Esophagus (tissue), 2 donors: ENCODE data around the gene LRP1B. TPM values are rescaled to one million over a fixed set of nuclear protein-coding genes. Genes with fewer than 3 reads are reported as not detected.

ENCODE experiments used
- H3K27ac ChIP-seq, 2 donors: one replicate each; pipeline ENCODE4 v1.5.1; 2013; ENCODE audit warnings: low read depth in 2 of 2, mild to moderate bottlenecking in 2 of 2, inconsistent platforms in 1 of 2, low read length in 1 of 2, moderate library complexity in 1 of 2
- H3K27me3 ChIP-seq, 2 donors: one replicate each; pipeline ENCODE4 v1.6.1; 2013; ENCODE audit warnings: low read length in 2 of 2, control low read depth in 1 of 2, mild to moderate bottlenecking in 1 of 2; ENCODE audit not compliant: insufficient read depth in 2 of 2, control insufficient read depth in 1 of 2
- H3K36me3 ChIP-seq, 2 donors: one replicate each; pipeline ENCODE4 v1.6.1; 2013; ENCODE audit warnings: low read length in 1 of 2; ENCODE audit not compliant: control insufficient read depth in 2 of 2, insufficient read depth in 2 of 2
- H3K4me1 ChIP-seq, 2 donors: one replicate each; pipeline ENCODE4 v1.6.1; 2013; ENCODE audit warnings: low read length in 1 of 2; ENCODE audit not compliant: control insufficient read depth in 2 of 2, insufficient read depth in 2 of 2
- H3K4me3 ChIP-seq, 2 donors: one replicate each; pipeline ENCODE4 v1.5.1; 2013; ENCODE audit warnings: low read length in 2 of 2, mild to moderate bottlenecking in 2 of 2, low read depth in 1 of 2, moderate library complexity in 1 of 2
- H3K9me3 ChIP-seq, 2 donors: one replicate each; pipeline ENCODE4 v1.6.1; 2013; ENCODE audit warnings: mild to moderate bottlenecking in 2 of 2, low read depth in 1 of 2, low read length in 1 of 2, moderate library complexity in 1 of 2; ENCODE audit not compliant: control insufficient read depth in 2 of 2, insufficient read depth in 1 of 2
- WGBS, 2 donors: extraction: QIAGEN DNeasy Blood & Tissue Kit; methylation state at CpG; one replicate each; pipeline ENCODE4 v1.1.7; 2013; 5-methylcytosine and 5-hydroxymethylcytosine counted together
- polyA plus RNA-seq, 2 donors: library from polyadenylated mRNA; stranded (reverse); fragments of 200-250 nt; gene quantifications; one replicate each; pipeline ENCODE4 v1.2.3, GENCODE V29; 2013
- donor health status: healthy with polysubstance abuse.
- donor health status: Bipolar disorder and iron deficiency.

LRP1B gene
- polyA plus RNA-seq, 2 donors, result 0.02 to 0.10 TPM

DNA sequence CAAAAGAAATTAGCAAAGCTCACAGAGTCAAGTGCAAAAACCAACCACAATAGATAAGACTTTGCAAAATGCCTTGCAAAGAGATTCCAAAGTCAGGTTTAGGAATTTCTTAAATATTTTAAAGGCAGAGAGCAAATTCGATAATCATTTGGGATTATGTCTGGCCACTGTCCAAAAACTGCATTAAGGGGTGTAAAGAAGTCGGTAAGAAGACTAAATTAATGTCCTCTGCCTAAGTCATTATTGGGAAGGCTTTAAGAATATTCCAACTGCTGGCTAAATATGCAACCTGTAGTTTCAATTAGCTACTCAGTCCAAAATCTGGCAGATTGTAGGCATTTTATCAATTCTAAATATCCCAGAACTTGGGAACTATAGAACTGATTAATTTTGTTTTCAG, 13.7 kb upstream of the LRP1B start:
- Histone ChIP-seq H3K27ac (no peak overlapping the region), H3K27me3 (no peaks in the 10 kb centered on the region), H3K4me1 (no peaks in the 10 kb centered on the region), H3K4me3 (no peak overlapping the region), H3K36me3 (no peaks in the 10 kb centered on the region), H3K9me3 (no peaks in the 10 kb centered on the region)
- 43 to 48% methylated on average over 2 of the region's 2 CpGs for WGBS, 2 donors

DNA sequence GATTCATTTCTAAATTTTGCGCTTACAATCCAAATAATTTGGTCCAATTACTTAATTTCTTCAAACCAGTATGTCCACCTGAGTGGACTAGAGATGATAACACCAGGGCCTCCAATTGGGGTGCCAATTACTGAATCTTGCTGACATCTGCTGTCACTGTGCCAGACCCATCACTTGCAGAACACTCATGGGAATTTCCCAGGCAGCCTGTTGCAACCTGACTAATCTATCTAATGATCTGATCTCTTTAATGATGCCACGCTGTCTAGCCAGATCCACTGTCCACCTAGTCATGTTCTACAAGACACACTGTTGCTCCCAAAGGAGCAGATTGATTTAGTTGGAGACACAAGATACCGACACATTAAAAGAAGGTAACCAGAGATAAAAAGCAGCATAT, 11.8 kb upstream of the LRP1B start:
- Histone ChIP-seq H3K27ac (no peak overlapping the region), H3K4me1 (no peaks in the 10 kb centered on the region), H3K9me3 (no peaks in the 10 kb centered on the region), H3K4me3 (no peak overlapping the region), H3K36me3 (no peaks in the 10 kb centered on the region), H3K27me3 (no peaks in the 10 kb centered on the region)
- WGBS, 2 donors, result 75 to 77% methylated on average over 3 of the region's 3 CpGs

DNA sequence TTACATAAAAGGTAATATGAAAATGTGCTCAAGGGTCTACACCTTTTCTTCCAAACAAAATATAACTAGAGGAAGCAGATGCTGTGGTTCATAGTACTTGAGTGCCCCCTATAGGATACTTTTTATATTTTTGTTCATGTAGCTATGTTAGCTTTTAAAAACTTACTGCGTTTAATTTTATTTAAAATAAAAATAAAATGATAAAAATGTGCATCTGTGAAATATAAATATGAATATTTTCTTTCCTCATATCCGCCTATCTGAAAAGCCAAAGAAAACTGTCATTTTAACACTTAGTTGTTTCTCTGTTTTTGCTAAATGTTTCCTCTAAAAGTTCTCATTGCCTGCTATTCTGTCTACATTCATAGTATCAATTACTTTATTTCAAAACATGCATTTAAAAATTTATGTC, 9.6 kb upstream of the LRP1B start:
- WGBS, 2 donors, result 7 to 11% methylated on average over 2 of the region's 2 CpGs
- no peaks in the 10 kb centered on the region for H3K9me3 ChIP-seq
- H3K4me1 ChIP-seq, result no peaks in the 10 kb centered on the region
- no peaks in the 10 kb centered on the region for H3K36me3 ChIP-seq
- no peaks in the 10 kb centered on the region for H3K27me3 ChIP-seq
- no peak overlapping the region for H3K27ac ChIP-seq
- no peak overlapping the region for H3K4me3 ChIP-seq

DNA sequence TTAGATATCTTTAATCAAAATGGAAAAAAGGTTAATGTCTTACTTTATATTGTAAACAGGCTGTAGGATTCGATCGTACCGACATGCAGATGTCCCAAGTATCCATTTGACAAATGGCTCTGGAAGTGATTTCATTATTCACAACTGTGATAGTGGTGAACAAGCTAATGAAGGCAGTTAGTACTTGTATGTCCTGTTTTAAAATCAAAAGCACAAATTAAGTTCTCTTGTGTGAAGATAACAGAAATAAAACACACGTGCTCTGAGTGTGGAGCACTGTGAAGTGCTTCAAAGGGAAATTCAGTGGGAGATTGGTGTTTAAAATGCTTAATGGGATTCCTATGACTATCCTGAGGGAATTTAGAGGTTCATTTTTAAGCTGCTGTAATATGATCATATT, 8.6 kb upstream of the LRP1B start:
- Histone ChIP-seq H3K9me3 (no peaks in the 10 kb centered on the region), H3K4me3 (no peak overlapping the region), H3K36me3 (no peaks in the 10 kb centered on the region), H3K4me1 (no peaks in the 10 kb centered on the region), H3K27me3 (no peaks in the 10 kb centered on the region), H3K27ac (no peak overlapping the region)
- 51% methylated on average over 4 of the region's 4 CpGs for WGBS, 2 donors

DNA sequence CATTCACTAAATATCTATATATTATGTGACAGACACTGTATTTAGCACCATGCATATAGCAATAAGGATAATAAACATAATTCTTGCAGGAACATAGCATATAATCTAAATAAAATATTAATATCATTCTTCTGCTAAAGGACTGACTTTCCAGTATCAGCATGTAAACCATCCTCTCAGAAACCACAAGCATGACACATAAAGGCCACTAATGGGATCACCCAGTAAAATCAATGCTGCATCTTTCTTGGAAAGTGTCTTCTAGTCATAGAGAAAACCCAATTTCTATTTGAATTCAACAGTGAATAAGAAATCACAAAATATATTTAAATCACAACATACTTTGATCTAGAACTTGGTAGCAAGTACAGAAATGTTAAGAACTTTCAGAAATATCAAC, 5.8 kb upstream of the LRP1B start:
- Histone ChIP-seq H3K4me3 (no peak overlapping the region), H3K36me3 (no peaks in the 10 kb centered on the region), H3K27ac (no peak overlapping the region), H3K4me1 (no peaks in the 10 kb centered on the region), H3K27me3 (no peaks in the 10 kb centered on the region), H3K9me3 (no peaks in the 10 kb centered on the region)

DNA sequence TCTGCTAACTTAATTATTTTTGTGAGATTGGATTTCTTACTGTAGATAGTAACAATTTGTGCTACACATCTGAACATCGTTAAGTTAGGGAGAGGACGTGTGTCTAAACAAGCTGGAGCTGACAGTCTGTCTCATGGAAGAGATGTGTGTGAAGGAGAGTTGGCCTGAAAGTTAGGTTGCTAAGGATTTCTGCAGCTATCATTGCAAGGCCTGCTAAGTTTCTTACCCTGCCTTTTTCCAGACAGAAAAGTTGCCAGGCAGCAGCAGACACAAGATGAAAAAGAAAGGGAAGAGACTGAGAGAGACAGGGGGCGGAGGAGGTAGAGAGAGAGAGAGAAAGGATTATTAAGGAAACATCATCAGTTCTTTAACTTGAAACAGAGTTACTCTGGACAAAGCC, 4.1 kb upstream of the LRP1B start:
- H3K36me3 ChIP-seq, result no peaks in the 10 kb centered on the region
- WGBS, 2 donors, result 86% methylated on average over 3 of the region's 3 CpGs
- no peaks in the 10 kb centered on the region for H3K9me3 ChIP-seq
- H3K27ac ChIP-seq, result no peak overlapping the region
- peaks cover under 1 to 2% of the 10 kb centered on the region in 2 donors for H3K4me1 ChIP-seq
- peaks cover 0 to 2% of the 10 kb centered on the region in 2 donors for H3K27me3 ChIP-seq
- no peak overlapping the region for H3K4me3 ChIP-seq

DNA sequence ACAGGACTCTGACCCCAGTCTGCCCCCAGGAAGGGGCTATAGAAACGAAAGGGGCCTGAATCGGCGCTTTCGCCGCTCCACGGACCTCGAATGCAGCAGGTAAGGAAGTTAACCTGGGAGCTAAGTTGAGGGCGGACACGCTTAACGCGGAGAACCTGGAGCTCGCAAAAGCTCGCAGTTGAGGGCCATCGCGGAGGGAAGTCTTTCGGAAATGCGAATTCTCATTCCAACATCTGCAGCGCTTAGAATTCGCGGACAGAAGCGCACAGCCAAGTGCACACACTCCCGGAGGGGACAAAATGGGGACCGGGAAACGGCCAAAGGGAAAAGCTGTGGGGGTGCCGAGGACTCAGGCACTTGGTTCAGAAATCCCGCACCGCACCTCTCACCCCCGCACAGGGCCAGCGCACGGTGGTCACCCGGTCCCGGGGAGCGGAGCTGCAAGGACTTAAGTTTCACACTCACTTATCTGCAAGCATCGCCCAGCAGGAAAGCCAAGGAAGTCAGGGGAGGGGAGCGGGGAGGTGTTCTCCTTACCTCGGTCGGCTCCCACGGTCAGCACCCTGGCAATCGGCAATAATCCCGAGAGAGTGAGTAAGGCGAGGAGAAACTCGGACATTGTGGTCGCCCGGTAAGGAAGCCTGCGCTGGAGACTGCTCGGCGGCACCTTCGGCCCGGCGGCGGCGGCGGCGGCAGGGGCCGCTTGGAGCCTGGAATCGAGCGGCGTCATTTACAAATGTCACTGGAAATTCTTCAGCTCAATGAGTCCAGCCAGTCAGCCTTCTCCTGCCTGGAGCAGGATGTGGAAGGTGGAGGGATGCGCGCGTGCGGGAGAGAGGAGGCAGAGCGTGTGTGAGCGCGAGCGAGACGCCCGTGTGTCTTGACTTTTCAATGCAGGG, 456 bp downstream of the LRP1B start:
- H3K27ac ChIP-seq, result no peak overlapping the region
- H3K9me3 ChIP-seq, result no peaks in the 10 kb centered on the region
- no peaks in the 10 kb centered on the region for H3K36me3 ChIP-seq
- peaks cover 0 to 2% of the 10 kb centered on the region in 2 donors for H3K27me3 ChIP-seq
- WGBS, 2 donors, result 1 to 2% methylated on average over 68 of the region's 68 CpGs
- H3K4me1 ChIP-seq, result peaks cover 3% of the 10 kb centered on the region in 2 donors
- peak overlapping the region; percentile 56 to 57 for H3K4me3 ChIP-seq

DNA sequence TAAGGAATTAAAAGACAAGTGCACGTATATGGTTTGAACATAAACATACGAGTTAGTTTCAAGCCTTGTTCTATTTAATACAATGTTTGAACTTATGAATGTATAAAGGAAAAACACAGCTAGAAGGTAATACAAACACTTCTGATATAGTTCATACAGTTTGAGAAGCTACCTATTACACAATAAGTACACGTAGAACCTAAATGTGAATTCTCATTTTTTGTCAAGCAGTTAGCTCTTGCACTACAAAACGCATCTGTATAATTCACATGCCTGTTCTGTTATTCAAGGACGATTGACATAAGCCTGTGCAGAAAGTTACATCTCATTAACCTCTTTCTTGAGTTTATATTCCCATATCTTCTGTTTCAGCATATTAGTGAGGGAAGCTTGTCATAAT, 2.7 kb downstream of the LRP1B start:
- H3K4me1 ChIP-seq, result peaks cover 3% of the 10 kb centered on the region in 2 donors
- peaks cover 2% of the 10 kb centered on the region in 2 donors for H3K27me3 ChIP-seq
- no peaks in the 10 kb centered on the region for H3K9me3 ChIP-seq
- no peak overlapping the region for H3K4me3 ChIP-seq
- no peak overlapping the region for H3K27ac ChIP-seq
- 85 to 90% methylated on average over 5 of the region's 5 CpGs for WGBS, 2 donors
- no peaks in the 10 kb centered on the region for H3K36me3 ChIP-seq

DNA sequence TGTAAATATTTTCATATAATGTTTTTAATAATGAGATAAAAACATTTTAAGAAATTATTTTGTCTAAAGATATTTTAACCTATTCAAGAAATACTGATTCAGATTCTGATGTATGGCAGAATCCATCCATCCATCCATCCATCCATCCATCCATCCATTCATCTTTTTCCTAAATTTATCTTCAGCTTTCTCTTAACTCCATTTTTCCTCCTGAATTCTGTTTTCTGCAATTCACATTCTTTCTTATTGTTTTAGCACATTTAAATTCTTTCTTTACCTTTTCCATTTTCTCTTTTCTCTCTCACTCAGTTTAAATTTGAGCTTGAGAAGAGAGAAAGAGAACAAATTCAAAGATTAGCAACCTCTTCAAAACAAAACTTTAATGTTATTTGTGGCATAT, 3.6 kb downstream of the LRP1B start:
- no peaks in the 10 kb centered on the region for H3K9me3 ChIP-seq
- H3K4me3 ChIP-seq, result no peak overlapping the region
- H3K36me3 ChIP-seq, result no peaks in the 10 kb centered on the region
- peaks cover 3% of the 10 kb centered on the region in 2 donors for H3K4me1 ChIP-seq
- H3K27me3 ChIP-seq, result peaks cover 2% of the 10 kb centered on the region in 2 donors
- H3K27ac ChIP-seq, result no peak overlapping the region

DNA sequence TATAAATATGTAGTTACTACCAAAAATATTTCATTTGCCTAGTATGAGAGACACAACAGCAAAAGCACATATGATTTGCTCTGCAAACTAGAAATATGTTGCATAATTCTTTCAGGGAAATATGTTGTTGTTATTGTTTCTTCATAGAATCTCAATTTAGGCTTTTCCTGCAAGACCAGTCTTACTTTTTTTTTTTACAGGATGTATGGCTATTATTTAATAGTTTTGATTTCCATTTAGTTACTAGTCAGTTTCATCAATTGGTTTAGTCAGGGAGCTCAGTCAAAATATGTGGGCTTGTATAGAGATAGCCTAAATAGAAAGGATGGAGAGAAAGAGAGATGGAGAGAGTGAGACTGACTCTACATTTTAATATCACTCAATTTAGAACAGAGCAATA, 6.1 kb downstream of the LRP1B start:
- Histone ChIP-seq H3K4me1 (no peaks in the 10 kb centered on the region), H3K4me3 (no peak overlapping the region), H3K9me3 (no peaks in the 10 kb centered on the region), H3K27me3 (peaks cover 0 to 2% of the 10 kb centered on the region in 2 donors), H3K36me3 (no peaks in the 10 kb centered on the region), H3K27ac (no peak overlapping the region)
